NCI-H128 (cell line): ENCODE results near the gene MRAP.
A peak's percentile ranks its signal among the peaks of the same experiment; 100 is the strongest.
"Not testable (repeated sequence)": the region's sequence is repeated elsewhere in the genome, so short reads cannot be mapped to it uniquely, and the experiment has no call there.

ENCODE experiments used
- DNase-seq: peaks from one replicate; lab custom pipeline; 2025; ENCODE audit not compliant: unreplicated experiment; lab: John Stamatoyannopoulos, UW

The MRAP gene

DNA sequence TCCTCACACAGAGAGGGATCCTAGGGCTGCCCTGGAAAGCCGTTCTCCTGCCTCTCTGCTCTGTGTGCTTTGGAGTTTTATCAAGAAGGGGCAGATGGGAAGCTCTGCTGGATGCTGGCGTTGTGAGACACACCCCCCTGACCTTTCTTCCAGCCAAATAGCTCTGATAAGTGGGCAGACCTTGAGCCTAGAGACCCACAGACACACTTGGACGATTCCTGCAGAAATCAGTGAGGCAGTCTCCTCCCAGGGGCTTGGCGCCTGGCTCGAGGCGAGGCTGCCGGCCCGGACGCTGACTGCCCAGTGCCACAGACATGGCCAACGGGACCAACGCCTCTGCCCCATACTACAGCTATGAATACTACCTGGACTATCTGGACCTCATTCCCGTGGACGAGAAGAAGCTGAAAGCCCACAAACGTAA lies at the start of gene MRAP:
Gene MRAP (plus strand): TSS at position 198 of the 424 bp plus-strand sequence. CDS start 117 bp downstream, at position 315.
- DNase-seq, result no peak

DNA sequence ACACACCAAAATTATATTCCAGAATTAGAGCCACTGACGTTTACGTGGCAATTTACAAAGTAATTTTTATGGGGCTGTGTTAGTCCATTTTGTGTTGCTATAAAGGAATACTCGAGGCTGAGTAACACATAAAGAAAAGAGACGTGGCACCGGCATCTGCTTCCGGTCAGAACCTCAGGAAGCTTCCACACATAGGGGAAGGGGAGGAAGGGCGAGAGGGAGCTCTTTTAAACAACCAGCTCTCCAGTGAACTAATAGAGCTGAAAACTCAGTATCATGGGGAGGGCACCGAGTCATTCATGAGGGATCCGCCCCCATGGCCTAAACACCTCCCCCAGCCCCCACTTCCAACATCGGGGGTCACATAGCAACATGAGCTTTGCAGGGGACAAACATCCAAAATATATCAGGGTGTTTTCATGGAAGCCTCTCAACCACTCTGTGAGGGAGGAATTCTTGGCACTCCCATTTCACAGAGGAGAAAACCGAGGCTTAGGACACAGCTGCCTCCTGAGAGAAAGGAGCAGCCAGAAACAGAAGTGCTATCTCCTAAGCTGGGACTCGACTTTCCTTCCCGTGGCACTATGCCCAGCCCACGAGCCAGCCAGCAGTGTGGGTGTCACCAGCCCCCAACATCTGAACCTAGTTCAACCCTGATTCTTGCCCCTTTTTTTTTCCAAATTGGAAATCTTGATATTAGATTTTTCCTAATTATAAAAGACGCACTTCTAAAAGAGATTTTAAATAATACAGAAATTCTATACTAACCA lies 49.0 kb upstream of the MRAP start:
- DNase-seq, result no peak

DNA sequence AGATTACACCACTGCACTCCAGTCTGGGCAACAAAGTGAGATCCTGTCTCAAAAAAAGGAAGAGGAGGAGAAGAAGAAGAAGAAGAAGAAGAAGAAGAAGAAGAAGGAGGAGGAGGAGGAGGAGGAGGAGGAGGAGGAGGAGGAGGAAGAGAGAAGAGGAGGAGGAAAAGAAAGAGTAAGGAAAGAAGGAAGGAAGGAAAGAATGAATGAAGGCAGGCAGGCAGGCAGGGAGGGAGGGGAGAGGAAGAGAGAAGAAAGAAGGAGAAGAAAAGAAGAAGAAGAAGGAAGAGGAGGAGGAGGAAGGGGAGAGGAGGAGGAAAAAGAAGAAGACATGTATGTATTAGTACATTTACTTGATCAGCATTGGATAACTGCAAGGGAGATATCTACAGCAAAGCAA lies 46.5 kb upstream of the MRAP start:
- no peak for DNase-seq

DNA sequence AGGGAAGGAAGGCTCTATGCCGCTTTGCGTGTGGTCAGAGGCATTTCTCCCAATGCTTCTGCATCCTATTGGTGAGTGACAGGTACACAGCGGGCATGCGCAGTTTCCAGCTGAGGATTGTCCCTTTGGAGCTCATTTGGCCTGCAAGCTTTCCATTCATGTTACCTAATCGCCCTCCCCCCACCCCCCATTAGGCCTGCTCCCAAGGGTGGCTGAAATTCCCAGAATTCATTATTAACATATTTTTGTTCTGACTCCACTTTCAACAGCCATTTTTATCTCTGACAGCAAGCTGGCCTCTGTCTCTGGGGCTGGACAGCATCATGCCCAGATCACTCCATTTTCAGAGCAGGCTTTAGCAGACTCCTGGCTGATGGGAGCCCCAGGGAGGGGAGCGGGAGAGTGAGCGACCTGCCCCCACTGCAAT lies 45.4 kb upstream of the MRAP start:
- no peak for DNase-seq

DNA sequence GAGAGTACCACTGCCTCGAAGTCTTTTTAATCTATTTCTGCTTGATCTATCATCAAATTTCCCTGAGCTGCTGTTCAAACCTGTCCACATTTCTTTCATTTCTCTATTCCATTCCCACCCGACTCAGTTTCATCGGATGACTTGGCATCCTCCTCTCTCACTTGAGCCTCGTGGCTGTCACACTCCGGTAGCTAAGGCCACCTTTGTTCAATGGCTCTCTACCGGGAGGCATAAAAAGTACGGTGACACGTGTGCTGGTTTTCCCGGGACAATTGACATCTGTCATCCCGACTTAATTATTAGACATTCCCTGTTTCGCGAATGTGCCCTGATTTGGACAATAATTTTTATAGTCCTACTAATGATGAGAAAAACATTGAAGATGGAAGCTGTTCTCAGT lies 42.4 kb upstream of the MRAP start:
- DNase-seq, result no peak

DNA sequence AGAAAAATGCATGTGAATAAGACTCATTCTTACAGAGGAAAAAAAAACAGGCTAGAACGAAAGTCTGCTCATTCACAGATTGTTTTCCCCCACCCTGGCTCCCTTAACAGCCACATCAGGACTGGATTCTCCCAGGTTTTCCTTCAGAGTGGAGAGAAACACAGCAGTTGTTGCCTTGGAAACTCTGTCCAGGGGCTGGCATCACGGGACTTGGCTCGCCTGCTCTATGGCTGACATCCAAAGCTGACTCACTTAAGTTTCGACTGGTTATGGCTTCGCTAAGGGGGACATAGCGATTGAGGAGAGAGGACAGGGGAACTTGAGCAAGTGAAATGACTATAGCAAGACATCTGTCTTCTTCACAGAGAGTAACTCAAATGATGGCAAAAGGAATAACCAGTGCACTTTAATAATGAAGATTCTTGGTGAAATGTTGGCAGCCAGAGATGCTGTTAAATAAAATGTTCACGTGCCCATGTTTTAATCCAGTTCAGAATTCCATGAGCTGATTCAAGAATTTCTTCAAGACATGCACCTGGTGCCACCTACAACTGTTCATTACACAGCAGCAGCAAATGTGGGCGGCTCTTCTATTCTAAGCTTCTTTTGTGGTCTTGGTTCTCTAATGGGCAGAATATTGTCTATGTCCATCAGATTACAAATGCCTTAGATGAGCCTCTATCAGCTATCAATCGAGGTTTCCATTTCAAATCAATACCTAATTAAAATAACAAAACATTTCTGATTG lies 41.6 kb upstream of the MRAP start:
- peak; percentile 54 for DNase-seq

DNA sequence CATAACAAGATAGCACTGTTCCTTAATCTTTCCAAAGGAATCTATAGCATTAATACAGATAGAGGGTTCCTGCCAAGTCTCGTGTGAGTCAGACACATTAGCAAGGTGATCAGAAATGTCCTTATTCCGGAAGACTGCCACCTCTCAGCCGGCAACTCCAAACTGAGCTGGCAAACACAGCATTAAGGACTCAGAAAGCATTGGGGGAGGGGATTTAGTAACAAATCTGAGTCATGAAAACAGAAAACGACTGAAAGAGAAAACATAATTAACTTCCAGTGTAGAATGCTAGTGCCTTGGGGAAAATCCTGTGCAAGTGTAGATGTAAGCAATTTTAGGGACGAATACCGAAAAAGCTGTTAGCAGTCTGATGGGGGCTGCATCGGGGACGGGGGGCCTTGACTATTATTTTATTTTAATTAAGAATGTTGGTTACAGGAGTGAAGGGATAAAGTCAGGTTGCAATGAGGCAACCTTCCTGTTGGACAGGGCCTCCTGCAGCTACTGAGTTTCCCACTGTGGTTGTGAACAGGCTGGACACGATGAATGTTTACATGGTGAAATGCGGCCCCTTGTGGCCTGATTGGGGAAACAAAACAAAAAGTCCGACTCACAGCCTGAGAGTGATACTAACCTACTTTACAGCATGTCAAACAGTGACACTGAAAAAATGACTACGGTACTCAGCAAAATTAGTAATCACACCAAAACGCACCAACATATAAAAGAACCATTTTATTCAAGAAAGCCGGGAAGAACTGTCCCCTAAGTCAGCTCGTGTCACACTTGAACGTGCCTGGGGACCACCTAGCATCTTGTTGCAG lies 40.5 kb upstream of the MRAP start:
- peak; percentile 80 for DNase-seq

DNA sequence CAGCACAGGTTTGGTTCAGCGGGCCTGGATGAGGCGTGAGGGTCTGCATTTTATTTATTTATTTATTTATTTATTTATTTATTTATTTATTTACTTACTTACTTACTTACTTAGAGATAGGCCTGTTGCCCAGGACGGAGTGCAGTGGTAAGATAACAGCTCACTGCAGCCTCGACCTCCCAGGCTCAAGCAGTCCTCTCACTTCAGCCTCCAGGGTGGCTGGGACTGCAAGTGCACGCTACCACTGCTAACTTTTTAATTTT lies 39.9 kb upstream of the MRAP start:
- DNase-seq, result not testable (repeated sequence)

DNA sequence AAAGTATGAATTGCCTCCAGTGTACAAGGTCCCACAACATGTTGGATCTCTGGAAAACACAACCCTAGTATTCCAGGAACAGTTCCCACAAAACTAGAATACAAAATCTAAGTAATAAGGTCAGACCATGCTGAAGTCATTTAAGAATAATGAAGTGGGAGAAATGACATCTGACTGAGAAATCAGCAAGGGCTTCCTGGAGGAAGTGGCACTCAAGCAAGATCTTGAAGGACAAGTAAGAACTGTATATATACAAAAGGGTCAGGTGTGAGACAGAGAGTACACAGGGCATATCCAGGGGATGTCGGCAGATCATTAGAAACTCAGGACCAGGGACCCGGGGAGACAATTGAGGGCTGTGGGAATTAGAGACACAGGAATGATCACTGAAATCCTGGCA lies 38.5 kb upstream of the MRAP start:
- no peak for DNase-seq

DNA sequence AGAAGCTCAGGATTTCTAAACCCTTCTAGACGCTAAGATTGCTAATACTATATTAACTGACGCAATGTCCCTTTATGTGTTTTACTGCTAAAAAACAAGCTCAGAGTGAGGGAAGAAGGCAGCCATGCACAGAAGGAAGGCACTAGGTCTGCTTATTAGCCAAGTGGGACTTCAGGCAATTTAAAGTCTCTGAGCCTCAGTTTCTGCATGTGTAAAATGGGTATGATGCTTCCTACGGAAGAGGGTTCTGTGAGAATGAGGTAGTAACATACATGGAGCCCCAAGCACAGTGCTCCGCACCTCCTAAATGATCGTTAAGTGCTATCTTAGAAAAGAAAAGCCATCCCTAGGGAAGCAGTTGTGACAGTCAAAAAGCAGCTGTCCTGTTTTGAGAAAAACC lies 36.7 kb upstream of the MRAP start:
- no peak for DNase-seq

DNA sequence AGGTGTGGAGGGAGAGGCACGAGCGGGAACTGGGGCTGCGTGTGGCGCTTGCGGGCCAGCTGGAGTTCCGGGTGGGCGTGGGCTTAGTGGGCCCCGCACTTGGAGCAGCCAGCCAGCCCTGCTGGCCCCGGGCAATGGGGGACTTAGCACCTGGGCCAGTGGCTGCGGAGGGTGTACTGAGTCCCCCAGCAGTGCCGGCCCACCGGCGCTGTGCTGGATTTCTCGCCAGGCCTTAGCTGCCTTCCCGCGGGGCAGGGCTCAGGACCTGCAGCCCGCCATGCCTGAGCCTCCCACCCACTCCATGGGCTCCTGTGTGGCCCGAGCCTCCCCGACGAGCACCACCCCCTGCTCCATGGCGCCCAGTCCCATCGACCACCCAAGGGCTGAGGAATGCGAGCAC lies 33.3 kb upstream of the MRAP start:
- DNase-seq, result not testable (repeated sequence)

DNA sequence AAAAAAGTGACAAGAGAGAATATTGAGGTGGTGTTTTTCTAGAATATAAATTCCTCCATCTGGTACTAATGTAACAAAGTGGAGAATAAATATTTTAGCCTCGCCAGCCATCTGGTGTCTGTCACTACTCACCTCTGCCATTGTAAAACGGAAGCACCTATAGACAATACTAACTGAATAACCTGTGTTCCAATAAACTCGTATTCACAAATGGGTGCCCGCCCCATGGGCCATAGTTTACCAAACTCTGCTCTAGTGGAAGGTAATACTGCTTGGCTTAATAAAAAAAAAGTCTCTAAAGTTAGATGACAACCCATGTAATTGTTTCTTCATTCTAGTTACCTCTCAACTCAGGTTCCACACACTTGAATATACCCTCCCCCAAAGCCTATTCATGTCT lies 27.9 kb upstream of the MRAP start:
- DNase-seq, result no peak

DNA sequence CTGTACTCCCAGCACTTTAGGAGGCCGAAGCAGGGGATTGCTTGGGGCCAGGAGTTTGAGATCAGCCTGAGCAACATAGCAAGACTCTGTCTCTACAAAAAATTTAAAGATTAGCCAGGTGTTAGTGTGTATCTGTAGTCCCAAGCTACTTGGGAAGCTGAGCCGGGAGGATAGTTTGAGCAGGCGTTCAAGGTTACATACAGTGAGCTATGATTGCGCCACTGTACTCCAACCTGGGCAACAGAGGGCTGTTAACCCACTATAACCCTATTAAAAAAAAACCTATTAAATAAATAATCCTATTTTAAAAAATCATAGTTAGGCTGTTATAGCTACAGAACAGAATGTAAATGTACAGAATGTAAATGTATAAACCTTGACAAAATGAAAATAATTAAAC lies 22.0 kb upstream of the MRAP start:
- DNase-seq, result no peak

DNA sequence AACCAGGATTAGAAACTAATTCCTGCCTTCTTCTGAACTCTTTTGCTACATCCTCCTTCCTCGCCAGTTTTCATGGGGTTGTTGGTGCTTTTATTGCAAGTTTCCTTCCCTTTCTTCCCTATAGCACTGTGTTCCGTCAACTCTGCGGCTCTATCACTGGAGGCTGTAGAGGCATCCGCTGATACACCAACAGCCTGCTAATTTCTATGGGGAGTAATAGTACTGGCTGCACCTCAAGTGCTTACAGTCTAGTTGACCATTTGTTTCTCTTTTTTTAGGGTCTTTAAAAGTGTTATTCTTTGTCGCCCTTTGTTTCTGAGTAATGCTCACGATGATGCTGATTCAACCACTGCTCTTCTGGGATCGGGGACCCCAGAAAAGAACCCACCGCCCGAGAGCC lies 20.6 kb upstream of the MRAP start:
- no peak for DNase-seq

DNA sequence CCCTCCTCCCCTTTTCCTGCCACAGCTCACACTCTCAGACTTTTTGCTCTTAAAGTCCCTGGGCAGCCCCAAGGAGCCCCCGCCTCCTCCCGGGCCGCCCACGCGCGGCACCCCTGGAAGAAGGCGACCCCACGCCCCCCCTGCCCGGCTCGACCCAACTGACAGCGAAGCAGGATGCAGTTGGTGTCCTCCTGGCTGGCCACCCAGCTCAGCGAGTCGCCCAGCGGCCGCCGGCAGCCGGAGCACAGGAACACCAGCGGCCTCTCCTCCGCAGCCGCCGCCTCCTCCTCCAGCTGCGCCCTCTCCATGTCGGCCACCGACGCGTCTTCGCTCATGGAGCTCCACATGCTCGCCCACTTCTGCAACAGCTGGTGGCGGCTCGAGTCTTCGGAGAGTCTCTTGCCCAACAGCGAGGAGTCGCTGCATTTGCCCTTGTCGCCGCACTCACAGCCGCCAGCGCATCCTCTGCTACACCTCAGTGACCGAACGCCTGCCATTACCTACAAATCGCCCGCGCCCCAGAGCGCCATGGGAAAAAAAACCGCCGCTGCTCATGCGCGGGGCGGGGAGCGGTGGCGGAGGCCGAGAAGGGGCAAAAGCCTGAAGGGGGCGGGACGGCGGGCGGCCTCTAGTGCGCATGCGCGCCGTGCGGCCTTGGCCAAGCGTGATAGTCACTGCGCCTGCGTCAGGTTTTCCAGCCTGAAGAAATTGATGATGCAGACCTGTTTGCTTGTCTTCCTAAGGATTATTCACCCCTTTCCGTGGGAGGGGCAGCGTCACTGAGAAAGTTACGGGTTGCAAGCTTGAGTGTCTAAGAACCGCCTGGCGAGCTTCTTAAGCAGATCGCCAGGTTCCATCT lies 19.9 kb upstream of the MRAP start, which contains the start of gene MIS18A:
Gene MIS18A (minus strand): TSS at position 532 of the 859 bp plus-strand sequence. CDS start 35 bp downstream, at position 497.
- peak; percentile 96 for DNase-seq

DNA sequence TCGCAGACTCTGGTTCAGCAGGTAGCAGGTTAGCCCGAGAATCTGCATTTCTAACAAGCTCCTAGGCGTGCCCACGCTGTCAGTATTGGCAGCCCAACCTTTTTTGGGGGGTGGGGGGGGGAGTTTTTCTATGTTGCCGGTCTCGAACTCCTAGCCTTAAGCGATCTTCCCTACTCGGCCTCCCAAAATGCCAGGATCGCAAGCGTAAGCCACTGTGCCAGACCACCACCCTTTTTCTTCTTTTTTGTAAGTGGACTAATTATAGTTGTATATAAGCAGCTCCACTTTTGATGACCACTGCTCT lies 19.3 kb upstream of the MRAP start:
- no peak for DNase-seq

DNA sequence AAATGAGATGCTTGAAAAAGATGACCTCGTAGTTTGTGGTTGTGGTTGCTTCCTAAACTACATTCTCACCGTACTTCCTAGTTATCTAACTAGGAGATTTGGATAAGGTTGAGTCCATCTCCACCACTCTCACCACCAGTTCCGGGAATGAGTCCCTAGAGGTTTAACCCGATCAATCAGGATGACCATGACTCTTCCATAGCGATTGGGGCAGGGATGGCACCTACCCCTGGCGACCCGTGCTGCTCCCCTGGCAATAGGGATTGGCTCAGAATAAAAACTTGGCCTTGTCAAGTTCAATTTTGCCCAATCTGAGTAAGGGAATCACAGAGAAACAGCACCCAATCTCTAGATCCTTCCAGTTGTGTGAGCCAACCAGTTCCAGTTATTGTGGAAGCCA lies 17.1 kb upstream of the MRAP start:
- no peak for DNase-seq

DNA sequence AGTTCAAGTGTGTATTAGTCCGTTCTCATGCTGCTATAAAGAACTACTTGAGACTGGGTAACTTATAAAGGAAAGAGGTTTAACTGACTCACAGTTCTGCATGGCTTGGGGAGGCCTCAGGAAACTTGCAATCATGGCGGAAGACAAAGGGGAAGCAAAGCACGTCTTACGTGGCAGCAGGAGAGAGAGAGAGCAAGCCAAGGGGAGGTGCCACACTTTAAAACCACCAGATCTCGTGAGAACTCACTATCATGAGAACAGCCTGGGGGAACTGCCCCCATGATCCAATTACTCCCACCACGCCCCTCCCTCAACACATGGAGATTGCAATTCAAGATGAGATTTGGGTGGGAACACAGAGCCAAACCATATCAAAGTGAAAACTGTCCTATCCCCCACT lies 15.7 kb upstream of the MRAP start:
- no peak for DNase-seq

DNA sequence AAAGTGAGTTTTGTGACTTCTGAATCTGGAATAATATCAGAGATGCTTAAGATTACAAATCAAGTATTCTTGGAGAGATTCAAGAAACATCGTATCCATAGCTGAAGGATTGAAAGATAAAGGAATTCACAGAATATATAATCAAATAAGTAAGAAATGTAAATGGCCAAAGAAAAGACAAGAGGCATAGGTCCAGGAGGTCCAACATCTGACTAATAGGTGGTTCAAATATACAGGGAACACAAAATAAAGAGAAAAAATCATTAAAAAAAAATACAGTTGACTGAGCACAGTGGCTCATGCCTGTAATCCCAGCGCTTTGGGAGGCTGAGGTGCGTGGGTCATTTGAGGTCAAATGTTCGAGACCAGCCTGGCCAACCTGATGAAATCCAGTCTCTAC lies 13.2 kb upstream of the MRAP start:
- no peak for DNase-seq

DNA sequence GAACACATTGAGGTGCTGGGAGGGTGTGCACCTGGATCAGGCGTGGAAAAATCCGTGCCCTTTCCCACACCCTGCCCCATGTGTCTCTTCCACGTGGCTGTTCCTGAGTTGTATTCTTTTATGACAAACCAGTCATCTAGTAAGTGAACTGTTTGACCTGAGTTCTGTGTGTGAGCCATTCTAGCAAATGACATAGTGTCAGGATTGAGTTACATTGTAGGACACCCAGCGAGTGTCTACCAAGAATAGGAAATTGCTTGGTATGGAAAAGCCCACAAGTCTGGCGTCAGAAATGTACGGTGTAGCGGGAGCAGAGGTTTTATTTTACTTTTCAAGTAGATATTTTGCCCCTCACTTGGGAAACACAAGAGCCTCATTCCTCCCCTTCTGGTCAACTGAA lies 1.2 kb upstream of the MRAP start:
- DNase-seq, result no peak

DNA sequence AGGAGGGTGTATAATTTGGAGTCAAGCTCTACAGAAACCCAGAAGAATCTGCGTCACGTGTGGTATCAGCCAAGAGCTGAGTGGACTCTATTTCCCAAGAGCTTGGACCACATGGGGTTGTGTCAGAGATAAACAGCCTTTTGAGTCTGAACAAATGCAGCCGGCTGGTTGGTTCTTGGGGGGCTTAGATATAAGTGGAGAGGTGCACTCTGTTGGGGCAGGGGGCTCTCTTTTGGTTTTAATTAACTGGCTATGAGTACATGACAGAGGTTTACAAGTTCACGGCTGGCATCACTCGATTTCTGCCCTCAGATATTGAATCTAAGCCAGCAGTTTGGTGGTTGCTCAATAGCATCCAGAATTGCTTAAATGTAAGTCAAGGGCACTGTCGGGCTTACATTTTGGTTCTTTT lies 501 bp upstream of the MRAP start:
- no peak for DNase-seq
